OCI-LY7 (cell line): ENCODE measurements around the gene SKIL.

ENCODE experiments used
- CTCF ChIP-seq: fragments of 200-600 bp; sonication (generic); conservative IDR thresholded peaks from 2 replicates; pipeline ENCODE4 v1.5.1; 2014; ENCODE audit warnings: mild to moderate bottlenecking, antibody characterized with exemption, low read length, moderate library complexity, mixed read lengths
- EZH2phosphoT487 ChIP-seq: fragments of 200-600 bp; sonication (generic); IDR thresholded peaks from 2 replicates; pipeline ENCODE4 v1.6.1; 2018; ENCODE audit warnings: low read depth, borderline replicate concordance, mild to moderate bottlenecking, mixed run types, antibody characterized with exemption, low read length, moderate library complexity, mixed read lengths

GRCh38 chr3:170383567-170383966, 26.1 kb downstream of the SKIL start:
- TF ChIP-seq CTCF = no peak
- no peak for TF ChIP-seq EZH2phosphoT487
